B cell (primary cell): ENCODE results near the gene SKAP1. TPM values are rescaled to one million over a fixed set of nuclear protein-coding genes. Genes with fewer than 3 reads are reported as not detected.

Source experiments
- ATAC-seq: fragments of 200-7000 bp; cut with Tn5 transposase; one replicate; pipeline ENCODE4 v1.10.0; 2021; ENCODE audit warnings: low read depth, mild to moderate bottlenecking, moderate number of reproducible peaks, moderate library complexity
- CTCF ChIA-PET: fragments of 350-600 bp; sonication (Branson Sonifier 250); formaldehyde crosslinking; loops from one replicate; lab custom pipeline; 2021; ENCODE audit warnings: antibody characterized with exemption, inconsistent platforms; lab: Charles Lee
- POLR2A ChIA-PET: fragments of 350-600 bp; sonication (Branson Sonifier 250); formaldehyde crosslinking; loops from one replicate; lab custom pipeline; 2021; ENCODE audit warnings: antibody characterized with exemption; lab: Charles Lee
- DNase-seq: peaks from one replicate; pipeline ENCODE4 v3.0.0; 2013
- H2AFZ ChIP-seq: 2 replicates; pipeline ENCODE4 v1.6.1; 2012; ENCODE audit warnings: mild to moderate bottlenecking, low read depth, low read length; ENCODE audit not compliant: insufficient read depth, poor library complexity, severe bottlenecking
- H3K27ac ChIP-seq, 2 donors: 1 replicate in 1 of 2; 2 replicates in 1 of 2; pipeline ENCODE4 v1.5.1; 2012 to 2013; ENCODE audit warnings: low read length in 2 of 2, mild to moderate bottlenecking in 2 of 2, moderate library complexity in 1 of 2
- H3K27me3 ChIP-seq, 4 experiments: fragments of 200-600 bp in 1 of 4; sonication (generic) in 1 of 4; replicated peaks in 1 of 4; 1 replicate in 2 of 4; 2 replicates in 2 of 4; pipeline versions ENCODE4 v1.6.1 to v1.7.0; 2013 to 2016; ENCODE audit warnings: low read length in 3 of 4, mild to moderate bottlenecking in 2 of 4, mixed read lengths in 1 of 4, moderate library complexity in 1 of 4; ENCODE audit not compliant: insufficient read depth in 4 of 4, control insufficient read depth in 3 of 4; ENCODE audit errors: control extremely low read depth in 1 of 4
- H3K36me3 ChIP-seq, 2 experiments: replicated peaks in 1 of 2; 1 replicate in 1 of 2; 2 replicates in 1 of 2; pipeline versions ENCODE4 v1.6.1 to v1.7.1; 2013; ENCODE audit warnings: low read length in 1 of 2; ENCODE audit not compliant: insufficient read depth in 2 of 2, control insufficient read depth in 1 of 2; ENCODE audit errors: control extremely low read depth in 1 of 2, extremely low read depth in 1 of 2
- H3K4me1 ChIP-seq, 2 donors: fragments of 200-600 bp in 1 of 2; sonication (generic) in 1 of 2; 1 replicate in 1 of 2; 2 replicates in 1 of 2; pipeline versions ENCODE4 v1.5.1 to v1.6.1; 2013 to 2017; ENCODE audit warnings: low read length in 2 of 2; ENCODE audit not compliant: control insufficient read depth in 2 of 2, insufficient read depth in 2 of 2
- H3K4me2 ChIP-seq: replicated peaks from 2 replicates; pipeline ENCODE3; 2012; ENCODE audit warnings: mild to moderate bottlenecking, low read depth, low read length; ENCODE audit not compliant: poor library complexity, severe bottlenecking
- H3K4me3 ChIP-seq, 5 experiments: fragments of 200-600 bp in 1 of 5; sonication (generic) in 1 of 5; 1 replicate in 3 of 5; 2 replicates in 2 of 5; pipeline versions ENCODE4 v1.5.1 to v1.7.0; 2011 to 2016; ENCODE audit warnings: low read length in 4 of 5, mild to moderate bottlenecking in 4 of 5, low read depth in 2 of 5, control low read depth in 1 of 5, moderate library complexity in 1 of 5; ENCODE audit not compliant: insufficient read depth in 1 of 5; ENCODE audit errors: control extremely low read depth in 1 of 5, extremely low read depth in 1 of 5
- H3K79me2 ChIP-seq: fragments of 200-600 bp; sonication (generic); one replicate; pipeline ENCODE4 v1.6.0; 2016; ENCODE audit warnings: low read length; ENCODE audit not compliant: control insufficient read depth, insufficient read depth
- H3K9ac ChIP-seq: fragments of 200-600 bp; sonication (generic); 2 replicates; pipeline ENCODE4 v1.6.1; 2017; ENCODE audit warnings: mild to moderate bottlenecking, low read length, moderate library complexity
- H3K9me3 ChIP-seq, 3 donors: one replicate each; pipeline versions ENCODE4 v1.6.1 to v1.7.1; 2013; ENCODE audit warnings: low read length in 2 of 3; ENCODE audit not compliant: control insufficient read depth in 2 of 3, insufficient read depth in 1 of 3; ENCODE audit errors: control extremely low read depth in 1 of 3
- H4K20me1 ChIP-seq: 2 replicates; pipeline ENCODE4 v1.6.0; 2012; ENCODE audit warnings: mild to moderate bottlenecking, low read length; ENCODE audit not compliant: insufficient read depth, control insufficient read depth, poor library complexity, severe bottlenecking
- H3K27ac Mint-ChIP-seq: one replicate; pipeline ENCODE4 v1.8.0; 2021; ENCODE audit warnings: mixed read lengths
- H3K27me3 Mint-ChIP-seq: one replicate; pipeline ENCODE4 v1.8.0; 2021; ENCODE audit warnings: mixed read lengths
- H3K4me1 Mint-ChIP-seq: one replicate; pipeline ENCODE4 v1.8.0; 2021; ENCODE audit warnings: mixed read lengths
- H3K4me3 Mint-ChIP-seq: one replicate; pipeline ENCODE4 v1.8.0; 2021; ENCODE audit warnings: mixed read lengths
- H3K9me3 Mint-ChIP-seq: one replicate; pipeline ENCODE4 v1.8.0; 2022; ENCODE audit warnings: mixed read lengths; ENCODE audit not compliant: insufficient read depth
- CTCF ChIP-seq: fragments of 200-600 bp; IDR thresholded peaks from one replicate; pipeline ENCODE4 v1.8.0; 2022; ENCODE audit warnings: antibody characterized with exemption, mild to moderate bottlenecking
- EZH2 ChIP-seq: IDR thresholded peaks from 2 replicates; pipeline ENCODE4 v1.6.1; 2012; ENCODE audit warnings: borderline replicate concordance, low read depth, mild to moderate bottlenecking, moderate library complexity, low read length; ENCODE audit not compliant: insufficient read depth, poor library complexity, severe bottlenecking
- WGBS: methylation state at CpG from one replicate; pipeline ENCODE4 v1.1.5; 2013; ENCODE audit warnings: missing lambda C conversion rate; ENCODE audit not compliant: insufficient coverage; 5-methylcytosine and 5-hydroxymethylcytosine counted together
- intact Hi-C: fragments of 100-400 bp; cut with micrococcal nuclease; formaldehyde crosslinking; loops from one replicate; pipeline ENCODE4 v1.10.0; 2022
- polyA plus RNA-seq: library from polyadenylated mRNA; depleted of rRNA; stranded (reverse); fragments of >200 nt; gene quantifications from 2 replicates; pipeline ENCODE4 v1.2.3, GENCODE V29; 2012
- total RNA-seq, 2 donors: library from RNA; stranded (reverse); fragments of 120-200 nt in 1 of 2; gene quantifications; 1 replicate in 1 of 2; 2 replicates in 1 of 2; pipeline versions ENCODE4 v1.2.3 to v1.2.4, GENCODE V29; 2013 to 2022

SKAP1 gene
- total and polyA plus RNA-seq, 2 donors (not counting 1 experiment from before 2014, with no cell fraction given), result 33.1 to 37.3 TPM

DNA sequence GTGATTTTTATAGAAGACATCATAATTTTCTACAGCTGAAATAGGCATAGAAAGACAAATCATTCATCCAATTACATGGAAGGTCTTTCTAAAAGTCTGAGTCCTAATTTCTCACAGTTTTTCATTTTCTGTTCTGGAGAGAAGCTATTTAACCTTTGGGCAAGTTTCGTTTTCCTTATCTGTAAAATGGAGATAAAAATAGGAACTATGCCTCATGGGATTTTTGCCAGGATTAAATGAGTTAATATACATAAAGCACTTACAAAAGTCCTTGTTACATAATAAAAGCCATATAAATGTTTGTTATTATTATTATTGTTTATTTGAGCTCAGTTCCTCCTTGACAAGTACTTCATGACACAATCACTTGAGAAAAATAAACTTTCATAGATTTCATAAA lies 121.4 kb downstream of the SKAP1 start:
- TF ChIP-seq EZH2 (no peak), CTCF (no peak)
- DNase-seq (no peak), ATAC-seq (no peak)
- peaks cover 0 to 3% of the 10 kb centered on the region in 2 donors for H3K4me1 ChIP-seq
- Mint-ChIP-seq H3K4me1 (peaks cover 9% of the 10 kb centered on the region), H3K27ac (no peak overlapping the region), H3K4me3 (no peak overlapping the region), H3K27me3 (peaks cover 4% of the 10 kb centered on the region), H3K9me3 (no peaks in the 10 kb centered on the region)
- intact Hi-C loops, result loop anchor here (1.0 kb wide), 2 partner anchors 285 to 310 kb away; partner anchors contain the start of gene HOXB5
- no peaks in the 10 kb centered on the region for H4K20me1 ChIP-seq
- CTCF ChIA-PET, result interaction anchor here (0.6 to 3.8 kb wide), 38 partner anchors 8 to 346 kb away, joined by 3 to 39 read pairs (median 5); partner anchors contain the start of genes HOXB5, HOXB8, HOXB9 and SNX11
- no peaks in the 10 kb centered on the region for H3K27me3 ChIP-seq
- no peak overlapping the region for H3K9ac ChIP-seq
- H3K4me2 ChIP-seq, result no peak overlapping the region
- H3K79me2 ChIP-seq, result no peaks in the 10 kb centered on the region
- POLR2A ChIA-PET, result no interaction called here
- no peaks in the 10 kb centered on the region for H3K9me3 ChIP-seq
- no peaks in the 10 kb centered on the region for H3K36me3 ChIP-seq
- H3K4me3 ChIP-seq, result no peak overlapping the region
- no peak overlapping the region for H2AFZ ChIP-seq
- no CpG with 5 or more reads among the region's 1 CpG for WGBS
- H3K27ac ChIP-seq, result no peak overlapping the region

GRCh38 chr17:48307814-48308411 lies 122.1 kb downstream of the SKAP1 start:
- Histone ChIP-seq H3K4me3 (no peak overlapping the region), H4K20me1 (no peaks in the 10 kb centered on the region), H3K27ac (no peak overlapping the region), H3K27me3 (no peaks in the 10 kb centered on the region), H3K4me1 (no peaks in the 10 kb centered on the region), H3K9ac (no peak overlapping the region), H2AFZ (no peak overlapping the region), H3K36me3 (no peaks in the 10 kb centered on the region), H3K79me2 (no peaks in the 10 kb centered on the region), H3K4me2 (no peak overlapping the region), H3K9me3 (no peaks in the 10 kb centered on the region)
- ChIA-PET CTCF (interaction anchor here (0.6 to 3.8 kb wide), 36 partner anchors 8 to 328 kb away, joined by 3 to 39 read pairs (median 5); partner anchors contain the start of genes HOXB5, HOXB8, HOXB9 and SNX11), POLR2A (no interaction called here)
- ATAC-seq (peak; percentile 72), DNase-seq (peak; percentile 70)
- H3K27me3 Mint-ChIP-seq, result peaks cover 4% of the 10 kb centered on the region
- H3K4me1 Mint-ChIP-seq, result peaks cover 3% of the 10 kb centered on the region
- intact Hi-C loops, result loop anchor here (1.0 kb wide), 2 partner anchors 285 to 310 kb away; partner anchors contain the start of gene HOXB5
- no CpG with 5 or more reads among the region's 4 CpGs for WGBS
- H3K4me3 Mint-ChIP-seq, result no peak overlapping the region
- H3K27ac Mint-ChIP-seq, result no peak overlapping the region
- TF ChIP-seq CTCF, result peak; percentile 88
- TF ChIP-seq EZH2, result no peak
- H3K9me3 Mint-ChIP-seq, result no peaks in the 10 kb centered on the region
